K562 (cell line): Measurements from ENCODE around the gene ZBTB39. TPM values are rescaled to one million over a fixed set of nuclear protein-coding genes. Genes with fewer than 3 reads are reported as not detected.

Experiments used
- BHLHE40 ChIP-seq: IDR thresholded peaks from 2 replicates; pipeline ENCODE4 v1.6.1; 2011; ENCODE audit warnings: low read length, improper control_type of control experiment
- ELF4 ChIP-seq: fragments of 450-650 bp; formaldehyde crosslinking; IDR thresholded peaks from 2 replicates; pipeline ENCODE4 v1.4.0; 2022; ENCODE audit warnings: missing genetic modification characterization
- GABPB2 ChIP-seq: fragments of 250-450 bp; sonication (Bioruptor Pico); conservative IDR thresholded peaks from 2 replicates; pipeline ENCODE4 v1.5.1; 2021; ENCODE audit warnings: mild to moderate bottlenecking
- JUND ChIP-seq, 2 experiments: IDR thresholded peaks; 2 replicates in 1 of 2; 3 replicates in 1 of 2; pipeline ENCODE4 v1.6.1; 2011; ENCODE audit warnings: borderline replicate concordance in 2 of 2, low read depth in 2 of 2, low read length in 2 of 2, improper control_type of control experiment in 1 of 2, missing biosample characterization in 1 of 2, missing genetic modification characterization in 1 of 2, missing genetic modification reagents in 1 of 2
- MAFK ChIP-seq: IDR thresholded peaks from 2 replicates; pipeline ENCODE4 v1.6.1; 2011; ENCODE audit warnings: low read length, improper control_type of control experiment
- MEF2A ChIP-seq: IDR thresholded peaks from 2 replicates; pipeline ENCODE4 v1.6.1; 2011; ENCODE audit warnings: low read depth, mild to moderate bottlenecking, low read length, moderate library complexity; ENCODE audit not compliant: control insufficient read depth
- NCOA4 ChIP-seq: fragments of 450-650 bp; IDR thresholded peaks from 2 replicates; pipeline ENCODE4 v1.6.1; 2018; ENCODE audit warnings: mild to moderate bottlenecking; ENCODE audit not compliant: partially characterized antibody
- PHTF2 ChIP-seq: fragments of 250-450 bp; sonication (Bioruptor Pico); IDR thresholded peaks from 2 replicates; pipeline ENCODE4 v1.5.0; 2021; ENCODE audit warnings: mild to moderate bottlenecking
- RB1 ChIP-seq: fragments of 450-650 bp; IDR thresholded peaks from 2 replicates; pipeline ENCODE4 v1.6.1; 2017; ENCODE audit warnings: low read depth, mild to moderate bottlenecking
- SIN3B ChIP-seq: fragments of 450-650 bp; IDR thresholded peaks from 2 replicates; pipeline ENCODE4 v1.6.1; 2017; ENCODE audit warnings: low read depth, mild to moderate bottlenecking, moderate library complexity
- SMAD1 ChIP-seq: fragments of 150-350 bp; IDR thresholded peaks from 2 replicates; pipeline ENCODE4 v1.6.1; 2014; ENCODE audit warnings: low read length, low read depth; ENCODE audit not compliant: partially characterized antibody
- SOX6 ChIP-seq: fragments of 450-650 bp; IDR thresholded peaks from 2 replicates; pipeline ENCODE4 v1.6.1; 2014; ENCODE audit warnings: mild to moderate bottlenecking
- SP1 ChIP-seq: sonication (generic); formaldehyde crosslinking; IDR thresholded peaks from 2 replicates; pipeline ENCODE4 v1.8.1; 2022; ENCODE audit warnings: mild to moderate bottlenecking, missing genetic modification reagents
- ZBED1 ChIP-seq: IDR thresholded peaks from 2 replicates; pipeline ENCODE4 v1.6.1; 2014
- ZNF354B ChIP-seq: fragments of 250-450 bp; sonication (Bioruptor Pico); IDR thresholded peaks from 2 replicates; pipeline ENCODE4 v1.4.0; 2020
- ZNF589 ChIP-seq: fragments of 200-800 bp; sonication (Bioruptor generic); IDR thresholded peaks from 2 replicates; pipeline ENCODE4 v1.6.1; 2016; ENCODE audit warnings: low read depth, missing genetic modification characterization, missing compliant biosample characterization
- polyA plus RNA-seq, 8 experiments: library from polyadenylated mRNA; depleted of rRNA in 4 of 8; stranded (reverse) in 5 of 8; unstranded in 3 of 8; fragments of >200 nt; fragmentation: Nextera tagmentation in 2 of 8; fragmentation: Illumina TruSeq in 1 of 8; extraction: Ambion mirVana in 2 of 8; extraction: Trizol in 1 of 8; gene quantifications; 2 replicates each; pipeline versions ENCODE4 v1.2.1 to v1.2.3, GENCODE V29; 2011 to 2014; ENCODE audit warnings: inconsistent platforms in 1 of 8, missing spikeins in 1 of 8
- total RNA-seq, 7 experiments: library from RNA; depleted of rRNA in 6 of 7; stranded (reverse); fragments of >200 nt in 6 of 7; fragmentation: Illumina TruSeq in 2 of 7; extraction: Trizol in 2 of 7; gene quantifications; 2 replicates each; pipeline versions ENCODE4 v1.2.1 to v1.2.3, GENCODE V29; 2011 to 2021; ENCODE audit warnings: low replicate concordance in 1 of 7
- TF ChIP-seq, protein P1 (sequence below), 3 experiments: fragments of 200-800 bp in 1 of 3; fragments of 250-450 bp in 1 of 3; fragments of 450-650 bp in 1 of 3; sonication (Bioruptor Pico) in 1 of 3; sonication (Bioruptor generic) in 1 of 3; formaldehyde crosslinking in 1 of 3; IDR thresholded peaks; 2 replicates each; pipeline versions ENCODE4 v1.6.1 to v1.8.0; 2016 to 2022; ENCODE audit warnings: mild to moderate bottlenecking in 2 of 3, missing genetic modification characterization in 2 of 3, missing compliant biosample characterization in 1 of 3, moderate library complexity in 1 of 3
- TF ChIP-seq, protein P2 (sequence below): fragments of 450-650 bp; conservative IDR thresholded peaks from 2 replicates; pipeline ENCODE4 v1.6.1; 2016; ENCODE audit warnings: missing genetic modification characterization, low read depth, mild to moderate bottlenecking, control low read depth, missing compliant biosample characterization
- TF ChIP-seq, protein P3 (sequence below): IDR thresholded peaks from 2 replicates; pipeline ENCODE4 v1.6.1; 2012; ENCODE audit warnings: low read depth, low read length, improper control_type of control experiment, borderline replicate concordance
- TF ChIP-seq, protein P4 (sequence below): fragments of 250-450 bp; sonication (Bioruptor Pico); IDR thresholded peaks from 2 replicates; pipeline ENCODE4 v1.5.0; 2020; ENCODE audit warnings: mild to moderate bottlenecking, borderline replicate concordance

Gene ZBTB39
- total and polyA plus RNA-seq, 9 of the 15 experiments (the other 6 are each of a cell fraction or from before 2014, with no cell fraction given), result 3.3 to 13.3 (median 8.6) TPM

DNA sequence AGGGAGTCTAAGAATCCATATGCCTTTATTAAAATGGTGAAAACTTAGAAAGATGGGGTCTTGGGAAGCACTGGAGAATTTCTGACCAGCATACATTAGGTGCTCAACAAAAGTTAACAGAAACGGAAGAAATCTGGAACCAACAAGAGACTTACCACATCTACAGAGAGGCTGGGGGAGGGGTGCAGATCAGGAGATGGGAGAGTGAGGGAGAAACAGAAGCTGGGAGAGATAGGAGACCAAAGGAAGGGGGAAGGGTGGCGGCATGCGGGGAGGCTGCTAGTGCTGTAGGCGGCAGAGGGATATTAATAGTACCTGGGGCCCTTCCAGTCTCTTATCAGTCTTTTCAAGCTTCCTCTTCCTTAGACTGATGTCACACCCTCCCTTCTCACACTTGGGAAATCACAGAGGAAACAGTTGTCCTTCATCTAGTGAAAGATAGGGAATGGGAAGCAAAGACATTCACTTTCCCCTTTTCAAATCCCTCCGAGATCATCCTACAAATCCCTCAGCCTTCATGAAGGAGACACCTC, 18.1 kb downstream of the ZBTB39 start (continued):
- TF ChIP-seq, protein P1, sequence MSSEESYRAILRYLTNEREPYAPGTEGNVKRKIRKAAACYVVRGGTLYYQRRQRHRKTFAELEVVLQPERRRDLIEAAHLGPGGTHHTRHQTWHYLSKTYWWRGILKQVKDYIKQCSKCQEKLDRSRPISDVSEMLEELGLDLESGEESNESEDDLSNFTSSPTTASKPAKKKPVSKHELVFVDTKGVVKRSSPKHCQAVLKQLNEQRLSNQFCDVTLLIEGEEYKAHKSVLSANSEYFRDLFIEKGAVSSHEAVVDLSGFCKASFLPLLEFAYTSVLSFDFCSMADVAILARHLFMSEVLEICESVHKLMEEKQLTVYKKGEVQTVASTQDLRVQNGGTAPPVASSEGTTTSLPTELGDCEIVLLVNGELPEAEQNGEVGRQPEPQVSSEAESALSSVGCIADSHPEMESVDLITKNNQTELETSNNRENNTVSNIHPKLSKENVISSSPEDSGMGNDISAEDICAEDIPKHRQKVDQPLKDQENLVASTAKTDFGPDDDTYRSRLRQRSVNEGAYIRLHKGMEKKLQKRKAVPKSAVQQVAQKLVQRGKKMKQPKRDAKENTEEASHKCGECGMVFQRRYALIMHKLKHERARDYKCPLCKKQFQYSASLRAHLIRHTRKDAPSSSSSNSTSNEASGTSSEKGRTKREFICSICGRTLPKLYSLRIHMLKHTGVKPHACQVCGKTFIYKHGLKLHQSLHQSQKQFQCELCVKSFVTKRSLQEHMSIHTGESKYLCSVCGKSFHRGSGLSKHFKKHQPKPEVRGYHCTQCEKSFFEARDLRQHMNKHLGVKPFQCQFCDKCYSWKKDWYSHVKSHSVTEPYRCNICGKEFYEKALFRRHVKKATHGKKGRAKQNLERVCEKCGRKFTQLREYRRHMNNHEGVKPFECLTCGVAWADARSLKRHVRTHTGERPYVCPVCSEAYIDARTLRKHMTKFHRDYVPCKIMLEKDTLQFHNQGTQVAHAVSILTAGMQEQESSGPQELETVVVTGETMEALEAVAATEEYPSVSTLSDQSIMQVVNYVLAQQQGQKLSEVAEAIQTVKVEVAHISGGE (CRISPR knock-in tag; IDR thresholded peaks at IDR 0.05), result peak in 1 of 3 experiments; percentile 70; a peak in 2 of 6 replicates
- TF ChIP-seq PHTF2 (CRISPR knock-in tag), result no peak
- TF ChIP-seq, protein P2, sequence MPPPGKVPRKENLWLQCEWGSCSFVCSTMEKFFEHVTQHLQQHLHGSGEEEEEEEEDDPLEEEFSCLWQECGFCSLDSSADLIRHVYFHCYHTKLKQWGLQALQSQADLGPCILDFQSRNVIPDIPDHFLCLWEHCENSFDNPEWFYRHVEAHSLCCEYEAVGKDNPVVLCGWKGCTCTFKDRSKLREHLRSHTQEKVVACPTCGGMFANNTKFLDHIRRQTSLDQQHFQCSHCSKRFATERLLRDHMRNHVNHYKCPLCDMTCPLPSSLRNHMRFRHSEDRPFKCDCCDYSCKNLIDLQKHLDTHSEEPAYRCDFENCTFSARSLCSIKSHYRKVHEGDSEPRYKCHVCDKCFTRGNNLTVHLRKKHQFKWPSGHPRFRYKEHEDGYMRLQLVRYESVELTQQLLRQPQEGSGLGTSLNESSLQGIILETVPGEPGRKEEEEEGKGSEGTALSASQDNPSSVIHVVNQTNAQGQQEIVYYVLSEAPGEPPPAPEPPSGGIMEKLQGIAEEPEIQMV (tag), result no peak
- peak; percentile 87 for TF ChIP-seq JUND (IDR thresholded peaks at IDR 0.05; ENCODE audit: borderline replicate concordance, low read depth, low read length)
- peak; percentile 74; the same call in 1 of the 3 replicates for TF ChIP-seq JUND (tag; IDR thresholded peaks at IDR 0.05; ENCODE audit: borderline replicate concordance, low read depth, low read length)
- 0 out of 2 replicates have a peak, but pooled peaks have one; percentile 37 for TF ChIP-seq SP1 (CRISPR knock-in tag)
- TF ChIP-seq BHLHE40, result peak; percentile 93
- TF ChIP-seq SIN3B, result no peak
- peak; percentile 97 for TF ChIP-seq SOX6
- TF ChIP-seq, protein P3, sequence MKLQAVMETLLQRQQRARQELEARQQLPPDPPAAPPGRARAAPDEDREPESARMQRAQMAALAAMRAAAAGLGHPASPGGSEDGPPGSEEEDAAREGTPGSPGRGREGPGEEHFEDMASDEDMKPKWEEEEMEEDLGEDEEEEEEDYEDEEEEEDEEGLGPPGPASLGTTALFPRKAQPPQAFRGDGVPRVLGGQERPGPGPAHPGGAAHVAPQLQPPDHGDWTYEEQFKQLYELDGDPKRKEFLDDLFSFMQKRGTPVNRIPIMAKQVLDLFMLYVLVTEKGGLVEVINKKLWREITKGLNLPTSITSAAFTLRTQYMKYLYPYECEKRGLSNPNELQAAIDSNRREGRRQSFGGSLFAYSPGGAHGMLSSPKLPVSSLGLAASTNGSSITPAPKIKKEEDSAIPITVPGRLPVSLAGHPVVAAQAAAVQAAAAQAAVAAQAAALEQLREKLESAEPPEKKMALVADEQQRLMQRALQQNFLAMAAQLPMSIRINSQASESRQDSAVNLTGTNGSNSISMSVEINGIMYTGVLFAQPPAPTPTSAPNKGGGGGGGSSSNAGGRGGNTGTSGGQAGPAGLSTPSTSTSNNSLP, result no peak
- TF ChIP-seq, protein P4, sequence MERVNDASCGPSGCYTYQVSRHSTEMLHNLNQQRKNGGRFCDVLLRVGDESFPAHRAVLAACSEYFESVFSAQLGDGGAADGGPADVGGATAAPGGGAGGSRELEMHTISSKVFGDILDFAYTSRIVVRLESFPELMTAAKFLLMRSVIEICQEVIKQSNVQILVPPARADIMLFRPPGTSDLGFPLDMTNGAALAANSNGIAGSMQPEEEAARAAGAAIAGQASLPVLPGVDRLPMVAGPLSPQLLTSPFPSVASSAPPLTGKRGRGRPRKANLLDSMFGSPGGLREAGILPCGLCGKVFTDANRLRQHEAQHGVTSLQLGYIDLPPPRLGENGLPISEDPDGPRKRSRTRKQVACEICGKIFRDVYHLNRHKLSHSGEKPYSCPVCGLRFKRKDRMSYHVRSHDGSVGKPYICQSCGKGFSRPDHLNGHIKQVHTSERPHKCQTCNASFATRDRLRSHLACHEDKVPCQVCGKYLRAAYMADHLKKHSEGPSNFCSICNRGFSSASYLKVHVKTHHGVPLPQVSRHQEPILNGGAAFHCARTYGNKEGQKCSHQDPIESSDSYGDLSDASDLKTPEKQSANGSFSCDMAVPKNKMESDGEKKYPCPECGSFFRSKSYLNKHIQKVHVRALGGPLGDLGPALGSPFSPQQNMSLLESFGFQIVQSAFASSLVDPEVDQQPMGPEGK (CRISPR knock-in tag), result no peak
- TF ChIP-seq ZBED1, result 0 out of 2 replicates have a peak, but pooled peaks have one; percentile 47
- TF ChIP-seq SMAD1, result peak; percentile 64
- TF ChIP-seq RB1, result peak; percentile 25; the same call in 1 of the 2 replicates
- peak; percentile 56 for TF ChIP-seq NCOA4
- no peak for TF ChIP-seq MAFK
- TF ChIP-seq ZNF589 (CRISPR knock-in tag), result peak; percentile 86
- TF ChIP-seq MEF2A, result peak; percentile 99
- TF ChIP-seq ZNF354B (CRISPR knock-in tag), result no peak
- TF ChIP-seq ELF4 (CRISPR knock-in tag), result peak; percentile 91
- no peak for TF ChIP-seq GABPB2 (CRISPR knock-in tag)
